Lower leg skin (tissue), 4 donors: ENCODE results near the gene CRIP1. TPM values are rescaled to one million over a fixed set of nuclear protein-coding genes. Genes with fewer than 3 reads are reported as not detected.

Source experiments
- DNase-seq, 2 donors: peaks; one replicate each; pipeline ENCODE4 v3.0.0-alpha.2; 2019; ENCODE audit warnings: low spot score in 2 of 2
- H3K4me3 ChIP-seq: fragments of 200-600 bp; sonication (generic); 2 replicates; pipeline ENCODE4 v1.5.1; 2017; ENCODE audit warnings: mild to moderate bottlenecking, low read depth; ENCODE audit not compliant: poor library complexity, severe bottlenecking
- CTCF ChIP-seq, 3 donors: fragments of 450-650 bp; IDR thresholded peaks; one replicate each; pipeline ENCODE4 v1.5.1; 2016; ENCODE audit warnings: antibody characterized with exemption in 3 of 3, mild to moderate bottlenecking in 3 of 3, moderate library complexity in 2 of 3
- POLR2A ChIP-seq, 2 donors: fragments of 450-650 bp; IDR thresholded peaks; one replicate each; pipeline ENCODE4 v1.6.1; 2016 to 2017; ENCODE audit warnings: antibody characterized with exemption in 2 of 2, mild to moderate bottlenecking in 1 of 2, moderate library complexity in 1 of 2
- WGBS, 2 donors: methylation state at CpG; one replicate each; pipeline ENCODE4 v1.1.5; 2018; 5-methylcytosine and 5-hydroxymethylcytosine counted together
- intact Hi-C: fragments of 100-400 bp; cut with DNase I; formaldehyde crosslinking; loops from one replicate; pipeline ENCODE4 v1.15.0; 2023; ENCODE audit warnings: low total_unique reads
- total RNA-seq, 4 donors: library from RNA; depleted of rRNA; stranded (reverse); fragments of >200 nt; gene quantifications; one replicate each; pipeline ENCODE4 v1.1.0, GENCODE V29; 2016

Gene CRIP1
- total RNA-seq, 4 donors from 2014 or later = 13.1 to 103 (median 63.2) TPM

DNA sequence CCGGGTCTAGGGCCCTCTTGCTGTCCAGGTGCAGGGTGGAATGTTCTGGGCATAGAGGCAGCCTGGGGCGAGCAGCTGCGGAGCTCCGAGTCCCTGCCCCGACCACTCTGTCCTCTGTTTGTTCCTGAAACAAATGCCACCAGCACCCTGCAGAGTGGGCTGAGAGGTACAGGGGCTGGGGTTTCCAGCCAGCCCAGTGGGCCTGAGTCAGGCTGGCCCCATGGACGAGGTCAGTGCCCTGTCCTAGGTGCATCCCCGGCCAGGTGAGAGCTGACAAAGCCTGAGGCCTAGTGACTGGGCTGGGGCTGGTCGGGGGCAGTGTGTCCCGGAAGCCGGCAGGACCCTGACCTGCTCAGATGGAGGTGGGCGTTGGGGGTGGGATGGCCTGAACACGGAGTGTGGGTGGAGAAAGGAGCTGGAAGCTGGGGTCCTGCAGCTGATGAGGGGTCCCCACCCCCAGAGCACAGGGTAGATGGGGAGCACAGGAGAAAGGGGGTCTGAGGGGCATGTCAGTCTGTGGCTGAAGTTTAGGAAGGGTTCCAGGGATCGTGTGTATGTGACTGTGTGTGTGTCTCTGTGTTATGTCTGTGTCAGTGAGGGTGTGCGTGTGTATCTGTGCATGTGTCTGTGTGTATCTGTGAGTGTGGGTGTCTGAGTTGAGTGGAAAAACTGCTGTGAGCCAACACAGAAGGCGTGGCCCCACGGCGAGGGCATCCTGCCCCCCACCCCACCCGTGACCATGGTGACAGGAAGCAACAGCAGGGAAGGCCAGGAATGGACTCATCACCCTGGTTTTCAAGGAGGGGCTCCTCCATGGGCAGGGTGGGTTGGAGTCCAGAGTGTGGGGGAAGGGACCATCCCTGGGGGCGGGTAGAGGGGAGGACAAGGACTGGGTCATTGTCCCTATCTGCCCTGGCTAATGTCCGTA is 2.4 kb upstream of the CRIP1 start:
- no peak overlapping the region for H3K4me3 ChIP-seq
- TF ChIP-seq CTCF (IDR thresholded peaks at IDR 0.05) (no peak), POLR2A (IDR thresholded peaks at IDR 0.05) (no peak)
- peak; percentile 32 to 95 for DNase-seq
- intact Hi-C loops = no loop called here
- 21 to 30% methylated on average over 17 to 20 of the region's 20 CpGs for WGBS, 2 donors

DNA sequence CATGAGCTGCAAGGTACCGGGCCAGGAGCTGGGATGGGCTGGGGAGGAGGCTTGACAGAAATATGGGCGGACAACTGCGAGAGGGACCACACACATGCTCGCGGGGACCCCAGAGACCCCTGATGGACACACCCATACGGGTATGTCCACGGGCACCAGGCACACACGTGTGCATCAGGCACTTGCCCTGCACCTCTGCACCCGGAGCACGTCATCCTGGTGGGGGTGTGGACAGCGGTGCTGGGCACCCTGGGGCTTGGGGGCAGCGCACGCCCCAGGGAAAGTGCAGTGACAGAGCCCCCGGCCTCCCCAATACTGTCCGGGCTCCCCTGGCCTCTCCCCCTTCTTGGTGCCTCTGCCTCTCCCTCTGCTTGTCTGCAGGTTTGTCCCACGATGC is 1.7 kb upstream of the CRIP1 start:
- intact Hi-C loops = no loop called here
- WGBS, 2 donors = 54 to 70% methylated on average over 3 to 14 of the region's 16 CpGs

DNA sequence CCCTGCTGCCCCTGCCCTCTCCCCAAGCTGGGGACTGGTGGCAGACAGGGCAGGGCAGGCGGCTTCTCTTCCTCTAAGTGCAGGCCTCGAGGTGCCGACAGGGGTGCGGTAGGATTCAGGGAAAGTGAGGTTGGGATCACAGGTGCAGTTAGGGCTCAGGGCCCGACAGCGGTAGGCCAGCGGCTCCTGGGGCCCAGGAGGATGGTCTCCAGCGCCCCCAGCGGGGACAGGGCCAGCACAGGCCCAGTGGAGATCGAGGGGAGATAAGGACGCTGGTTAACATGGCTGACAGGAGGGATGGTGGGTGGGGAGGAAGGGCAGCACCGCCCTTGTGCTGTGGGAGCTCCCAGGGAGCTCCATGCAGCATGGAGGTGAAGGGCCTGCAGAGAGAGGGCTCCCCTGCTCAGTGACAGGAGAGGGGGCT is 935 bp upstream of the CRIP1 start:
- intact Hi-C loops = no loop called here
- TF ChIP-seq CTCF (IDR thresholded peaks at IDR 0.05) = no peak
- TF ChIP-seq POLR2A (IDR thresholded peaks at IDR 0.05) = no peak
- 7 to 28% methylated on average over 11 to 12 of the region's 12 CpGs for WGBS, 2 donors
- DNase-seq = peak; percentile 23 to 89
- H3K4me3 ChIP-seq = no peak overlapping the region

More for the DNA sequence above, 1.7 kb upstream of the CRIP1 start:
- no peak for DNase-seq
- H3K4me3 ChIP-seq = no peak overlapping the region
- TF ChIP-seq CTCF (IDR thresholded peaks at IDR 0.05) = no peak
- TF ChIP-seq POLR2A (IDR thresholded peaks at IDR 0.05) = no peak

DNA sequence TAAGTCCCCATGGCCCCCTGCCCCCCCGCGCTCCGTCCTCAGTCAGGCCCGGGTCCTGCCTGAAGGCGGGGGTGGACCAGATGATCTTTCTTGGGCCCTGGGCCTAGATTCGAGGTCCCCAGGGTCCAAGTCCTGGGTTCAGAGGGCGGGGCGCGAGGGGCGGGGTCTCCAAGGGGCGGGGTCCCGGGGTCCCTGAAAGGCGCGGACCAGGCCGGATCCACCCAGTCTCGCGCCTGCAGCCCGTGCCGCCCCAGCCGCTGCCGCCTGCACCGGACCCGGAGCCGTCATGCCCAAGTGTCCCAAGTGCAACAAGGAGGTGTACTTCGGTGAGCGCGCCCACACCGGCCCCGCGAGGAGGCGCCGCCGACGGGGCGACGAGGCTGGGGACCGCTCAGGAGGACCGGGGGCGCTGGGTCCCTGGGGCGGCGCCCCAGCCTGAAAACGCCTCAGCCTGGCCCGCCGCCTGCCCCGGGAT is 325 bp downstream of the CRIP1 start:
- peak overlapping the region; percentile 51 for H3K4me3 ChIP-seq
- intact Hi-C loops = no loop called here
- peak in 1 of 2 donors; percentile 96 for DNase-seq
- 3% methylated on average over 10 to 13 of the region's 45 CpGs for WGBS, 2 donors
- no peak for TF ChIP-seq POLR2A (IDR thresholded peaks at IDR 0.05)
- TF ChIP-seq CTCF (IDR thresholded peaks at IDR 0.05) = no peak

GRCh38 chr14:105487449-105487985 is 831 bp downstream of the CRIP1 start:
- intact Hi-C loops = no loop called here
- WGBS, 2 donors = 0 to 1% methylated on average over 3 to 29 of the region's 48 CpGs
- H3K4me3 ChIP-seq = peak overlapping the region; percentile 51
- peak in 1 of 2 donors; percentile 95 for DNase-seq
- TF ChIP-seq CTCF (IDR thresholded peaks at IDR 0.05) (no peak), POLR2A (IDR thresholded peaks at IDR 0.05) (no peak)
